ENCODE measurements around the gene TERT. TPM values are rescaled to one million over a fixed set of nuclear protein-coding genes. Genes with fewer than 3 reads are reported as not detected.

The TERT gene
- total and polyA plus RNA-seq, 8 donors: 0.09 to 0.35 (median 0.14) TPM

DNA sequence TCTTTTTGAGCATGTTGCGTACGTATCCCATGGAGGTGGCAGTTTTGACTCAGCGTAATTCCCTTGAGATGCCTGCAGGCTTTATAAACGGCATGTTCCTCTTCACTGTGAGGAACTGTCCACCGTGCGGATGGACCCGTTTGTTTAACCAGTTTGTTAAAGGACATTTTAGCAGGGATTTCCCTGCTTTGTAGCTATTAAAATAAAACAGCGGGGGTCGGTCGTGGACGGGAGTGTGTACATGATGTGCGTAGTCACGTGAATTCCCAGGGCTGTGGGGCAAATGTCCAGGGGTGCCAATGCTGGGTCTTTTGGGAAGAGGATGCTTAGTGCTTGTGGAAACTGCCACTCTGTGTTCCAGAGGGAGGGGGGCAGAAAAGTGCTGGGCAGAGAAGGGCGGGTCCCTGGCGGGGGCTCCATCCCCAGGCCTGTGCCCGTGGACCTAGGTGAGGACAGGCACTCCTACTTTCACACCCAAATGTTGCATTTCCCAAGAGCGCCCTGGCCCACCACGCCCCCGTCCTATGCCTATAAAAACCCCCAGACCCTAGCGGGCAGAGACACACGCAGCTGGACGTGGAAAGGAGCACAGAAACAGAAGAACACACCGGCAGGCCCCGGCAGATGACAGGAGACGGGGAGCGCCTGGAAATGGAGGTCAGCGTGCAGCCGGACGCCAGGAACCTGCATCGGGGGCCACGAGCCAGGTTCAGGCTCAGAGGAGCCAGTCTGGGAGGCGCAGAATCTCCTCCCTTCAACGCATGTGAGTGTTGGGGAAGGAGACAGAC, 4.0 kb upstream of the TERT start:
- no peak overlapping the region for H3K27ac ChIP-seq
- H3K4me3 ChIP-seq: no peak overlapping the region
- intact Hi-C loops (cut with DNase I): no loop called here
- H3K27me3 ChIP-seq: peaks cover 22 to 35% of the 10 kb centered on the region in 2 donors
- DNase-seq: peak in 1 of 4 donors; percentile 59
- no peaks in the 10 kb centered on the region for H3K9me3 ChIP-seq
- H3K4me1 ChIP-seq: peaks cover 0 to 11% of the 10 kb centered on the region in 2 donors
- ATAC-seq: no peak
- TF ChIP-seq, protein P1, sequence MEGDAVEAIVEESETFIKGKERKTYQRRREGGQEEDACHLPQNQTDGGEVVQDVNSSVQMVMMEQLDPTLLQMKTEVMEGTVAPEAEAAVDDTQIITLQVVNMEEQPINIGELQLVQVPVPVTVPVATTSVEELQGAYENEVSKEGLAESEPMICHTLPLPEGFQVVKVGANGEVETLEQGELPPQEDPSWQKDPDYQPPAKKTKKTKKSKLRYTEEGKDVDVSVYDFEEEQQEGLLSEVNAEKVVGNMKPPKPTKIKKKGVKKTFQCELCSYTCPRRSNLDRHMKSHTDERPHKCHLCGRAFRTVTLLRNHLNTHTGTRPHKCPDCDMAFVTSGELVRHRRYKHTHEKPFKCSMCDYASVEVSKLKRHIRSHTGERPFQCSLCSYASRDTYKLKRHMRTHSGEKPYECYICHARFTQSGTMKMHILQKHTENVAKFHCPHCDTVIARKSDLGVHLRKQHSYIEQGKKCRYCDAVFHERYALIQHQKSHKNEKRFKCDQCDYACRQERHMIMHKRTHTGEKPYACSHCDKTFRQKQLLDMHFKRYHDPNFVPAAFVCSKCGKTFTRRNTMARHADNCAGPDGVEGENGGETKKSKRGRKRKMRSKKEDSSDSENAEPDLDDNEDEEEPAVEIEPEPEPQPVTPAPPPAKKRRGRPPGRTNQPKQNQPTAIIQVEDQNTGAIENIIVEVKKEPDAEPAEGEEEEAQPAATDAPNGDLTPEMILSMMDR (IDR thresholded peaks at IDR 0.05): no peak
- no peaks in the 10 kb centered on the region for H3K36me3 ChIP-seq

DNA sequence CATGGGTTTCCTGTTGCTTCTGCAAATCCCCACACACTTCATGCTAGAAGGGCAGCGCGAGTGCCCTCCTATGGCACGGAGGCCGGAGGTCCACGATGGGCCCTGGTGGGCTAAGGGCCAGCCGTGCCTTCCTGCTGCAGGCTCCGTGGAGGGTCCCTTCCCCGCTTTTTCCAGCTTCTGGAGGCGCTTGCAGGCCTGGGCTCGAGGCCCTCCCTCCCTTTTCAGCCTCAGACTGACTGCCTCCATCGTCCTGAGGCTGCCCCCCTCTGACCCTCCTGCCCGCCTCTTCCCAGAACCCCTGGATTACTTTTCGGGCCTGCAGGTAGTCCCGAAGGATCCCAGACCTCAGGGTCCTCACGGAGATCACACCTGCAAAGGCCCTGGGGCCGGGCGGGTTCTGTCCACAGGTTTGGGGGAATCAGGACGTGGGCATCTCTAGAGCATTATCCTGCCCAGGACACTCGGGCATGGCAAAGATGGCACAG, 3.2 kb upstream of the TERT start:
- H3K4me1 ChIP-seq: peaks cover 0 to 13% of the 10 kb centered on the region in 2 donors
- intact Hi-C loops (cut with DNase I): no loop called here
- TF ChIP-seq, protein P1 (IDR thresholded peaks at IDR 0.05): no peak
- ATAC-seq (no peak), DNase-seq (peak in 2 of 4 donors; percentile 21 to 62)
- no peaks in the 10 kb centered on the region for H3K9me3 ChIP-seq
- peaks cover 28 to 43% of the 10 kb centered on the region in 2 donors for H3K27me3 ChIP-seq
- H3K36me3 ChIP-seq: no peaks in the 10 kb centered on the region
- H3K27ac ChIP-seq: no peak overlapping the region
- H3K4me3 ChIP-seq: no peak overlapping the region

DNA sequence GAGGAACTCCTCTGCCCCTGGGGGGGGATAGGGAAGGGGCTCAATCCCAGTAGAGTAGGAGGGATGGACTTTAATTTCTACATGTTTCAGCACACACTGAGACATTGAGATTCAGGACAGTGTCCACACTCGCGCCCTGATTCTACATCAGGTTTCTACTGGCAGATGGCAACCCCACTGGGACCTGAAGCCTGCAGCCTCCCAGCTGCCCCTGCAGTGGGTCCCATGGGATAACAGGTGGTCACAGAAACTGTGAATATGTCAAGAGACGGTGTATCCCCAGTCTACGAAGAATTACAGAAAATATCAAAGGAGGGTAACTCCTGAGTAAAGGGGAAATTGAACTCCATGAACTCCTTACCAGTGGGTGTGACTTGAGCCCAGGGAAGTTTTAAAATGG, 2.4 kb upstream of the TERT start:
- H3K4me1 ChIP-seq: peaks cover 0 to 13% of the 10 kb centered on the region in 2 donors
- no peaks in the 10 kb centered on the region for H3K36me3 ChIP-seq
- intact Hi-C loops (cut with DNase I): no loop called here
- TF ChIP-seq, protein P1 (IDR thresholded peaks at IDR 0.05): no peak
- H3K27ac ChIP-seq: no peak overlapping the region
- ATAC-seq (no peak), DNase-seq (no peak)
- H3K4me3 ChIP-seq: no peak overlapping the region
- no peaks in the 10 kb centered on the region for H3K9me3 ChIP-seq
- H3K27me3 ChIP-seq: peaks cover 28 to 52% of the 10 kb centered on the region in 2 donors

DNA sequence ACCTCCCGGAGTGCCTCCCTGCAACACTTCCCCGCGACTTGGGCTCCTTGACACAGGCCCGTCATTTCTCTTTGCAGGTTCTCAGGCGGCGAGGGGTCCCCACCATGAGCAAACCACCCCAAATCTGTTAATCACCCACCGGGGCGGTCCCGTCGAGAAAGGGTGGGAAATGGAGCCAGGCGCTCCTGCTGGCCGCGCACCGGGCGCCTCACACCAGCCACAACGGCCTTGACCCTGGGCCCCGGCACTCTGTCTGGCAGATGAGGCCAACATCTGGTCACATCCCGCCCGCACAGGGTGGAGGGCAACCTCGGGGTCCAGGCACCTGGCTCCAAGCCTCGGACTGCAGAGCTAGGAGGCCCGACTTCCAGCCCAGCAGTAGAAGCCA, 776 bp upstream of the TERT start:
- peaks cover 0 to 13% of the 10 kb centered on the region in 2 donors for H3K4me1 ChIP-seq
- no peak overlapping the region for H3K27ac ChIP-seq
- H3K27me3 ChIP-seq: peaks cover 28 to 59% of the 10 kb centered on the region in 2 donors
- no peak overlapping the region for H3K4me3 ChIP-seq
- DNase-seq: peak in 2 of 4 donors; percentile 28 to 71
- TF ChIP-seq, protein P1 (IDR thresholded peaks at IDR 0.05): no peak
- intact Hi-C loops (cut with DNase I): no loop called here
- no peaks in the 10 kb centered on the region for H3K9me3 ChIP-seq
- H3K36me3 ChIP-seq: no peaks in the 10 kb centered on the region
- no peak for ATAC-seq

DNA sequence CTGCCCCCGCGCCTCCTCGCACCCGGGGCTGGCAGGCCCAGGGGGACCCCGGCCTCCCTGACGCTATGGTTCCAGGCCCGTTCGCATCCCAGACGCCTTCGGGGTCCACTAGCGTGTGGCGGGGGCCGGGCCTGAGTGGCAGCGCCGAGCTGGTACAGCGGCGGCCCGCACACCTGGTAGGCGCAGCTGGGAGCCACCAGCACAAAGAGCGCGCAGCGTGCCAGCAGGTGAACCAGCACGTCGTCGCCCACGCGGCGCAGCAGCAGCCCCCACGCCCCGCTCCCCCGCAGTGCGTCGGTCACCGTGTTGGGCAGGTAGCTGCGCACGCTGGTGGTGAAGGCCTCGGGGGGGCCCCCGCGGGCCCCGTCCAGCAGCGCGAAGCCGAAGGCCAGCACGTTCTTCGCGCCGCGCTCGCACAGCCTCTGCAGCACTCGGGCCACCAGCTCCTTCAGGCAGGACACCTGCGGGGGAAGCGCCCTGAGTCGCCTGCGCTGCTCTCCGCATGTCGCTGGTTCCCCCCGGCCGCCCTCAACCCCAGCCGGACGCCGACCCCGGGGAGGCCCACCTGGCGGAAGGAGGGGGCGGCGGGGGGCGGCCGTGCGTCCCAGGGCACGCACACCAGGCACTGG, 548 bp downstream of the TERT start:
- peaks cover 28 to 59% of the 10 kb centered on the region in 2 donors for H3K27me3 ChIP-seq
- no peaks in the 10 kb centered on the region for H3K36me3 ChIP-seq
- no peak overlapping the region for H3K4me3 ChIP-seq
- H3K27ac ChIP-seq: no peak overlapping the region
- DNase-seq (peak in 1 of 4 donors; percentile 78), ATAC-seq (no peak)
- no peaks in the 10 kb centered on the region for H3K9me3 ChIP-seq
- peaks cover 0 to 13% of the 10 kb centered on the region in 2 donors for H3K4me1 ChIP-seq
- TF ChIP-seq, protein P1 (IDR thresholded peaks at IDR 0.05): no peak
- intact Hi-C loops (cut with DNase I): no loop called here

All from left lung (tissue), 10 donors.